ENCODE data around the gene REPIN1.

DNA sequence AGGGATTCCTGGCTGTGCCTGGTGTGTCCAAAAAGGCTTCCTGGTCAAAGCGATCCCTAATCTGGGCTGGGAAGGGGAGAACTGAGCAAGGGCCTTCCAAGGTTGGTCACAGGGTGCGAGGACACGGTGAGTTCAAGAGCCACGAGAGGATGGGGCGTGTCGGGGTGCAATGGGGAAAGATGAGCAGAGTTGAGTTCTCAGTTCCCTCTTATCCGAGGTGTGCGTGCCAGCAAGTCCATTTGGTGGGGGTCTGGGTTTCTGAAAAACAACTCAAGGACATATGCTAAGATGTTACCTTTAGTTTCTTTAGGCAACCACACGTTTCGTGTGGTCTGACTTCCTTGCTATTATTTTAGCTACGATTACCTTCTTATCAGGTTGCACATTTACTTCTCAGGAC is 11.8 kb downstream of the REPIN1 start:
- TF ChIP-seq, protein P1, sequence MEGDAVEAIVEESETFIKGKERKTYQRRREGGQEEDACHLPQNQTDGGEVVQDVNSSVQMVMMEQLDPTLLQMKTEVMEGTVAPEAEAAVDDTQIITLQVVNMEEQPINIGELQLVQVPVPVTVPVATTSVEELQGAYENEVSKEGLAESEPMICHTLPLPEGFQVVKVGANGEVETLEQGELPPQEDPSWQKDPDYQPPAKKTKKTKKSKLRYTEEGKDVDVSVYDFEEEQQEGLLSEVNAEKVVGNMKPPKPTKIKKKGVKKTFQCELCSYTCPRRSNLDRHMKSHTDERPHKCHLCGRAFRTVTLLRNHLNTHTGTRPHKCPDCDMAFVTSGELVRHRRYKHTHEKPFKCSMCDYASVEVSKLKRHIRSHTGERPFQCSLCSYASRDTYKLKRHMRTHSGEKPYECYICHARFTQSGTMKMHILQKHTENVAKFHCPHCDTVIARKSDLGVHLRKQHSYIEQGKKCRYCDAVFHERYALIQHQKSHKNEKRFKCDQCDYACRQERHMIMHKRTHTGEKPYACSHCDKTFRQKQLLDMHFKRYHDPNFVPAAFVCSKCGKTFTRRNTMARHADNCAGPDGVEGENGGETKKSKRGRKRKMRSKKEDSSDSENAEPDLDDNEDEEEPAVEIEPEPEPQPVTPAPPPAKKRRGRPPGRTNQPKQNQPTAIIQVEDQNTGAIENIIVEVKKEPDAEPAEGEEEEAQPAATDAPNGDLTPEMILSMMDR (IDR thresholded peaks at IDR 0.05 in 4 of 5, conservative IDR thresholded peaks at IDR 0.05 in 1 of 5), result no peak
- no peak for TF ChIP-seq POLR2A (IDR thresholded peaks at IDR 0.05)

All from gastrocnemius medialis (tissue), 4 donors.